ENCODE results near the gene PEX7.
A peak's percentile ranks its signal among the peaks of the same experiment; 100 is the strongest.
"Not testable (repeated sequence)": the region's sequence is repeated elsewhere in the genome, so short reads cannot be mapped to it uniquely, and the experiment has no call there.

Gene PEX7

DNA sequence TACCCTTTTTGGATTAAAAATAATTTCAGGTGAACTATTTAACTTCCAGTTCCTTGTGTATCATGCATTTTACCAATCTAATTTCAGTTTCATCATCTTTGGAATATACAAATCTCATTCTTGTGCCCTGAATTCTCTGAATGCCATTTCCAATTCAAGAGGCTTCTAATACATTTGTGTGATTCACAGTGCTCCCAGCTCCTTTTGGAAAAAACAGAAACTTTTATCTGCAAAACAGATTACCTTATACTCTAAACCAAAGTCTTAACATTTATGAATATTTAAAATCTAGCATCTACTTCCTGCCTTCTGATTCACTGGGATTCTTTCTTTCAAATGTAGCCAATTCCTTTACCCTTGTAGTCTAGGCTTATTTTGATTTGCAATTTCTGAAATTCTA is 11.1 kb upstream of the PEX7 start:
- Histone ChIP-seq H3K9me3 (replicated peaks in 1 of 11) (peaks cover 0 to under 1% (median 0%) of the 10 kb centered on the region in 11 experiments; a peak in 2 of 22 replicates), H3K27ac (no peak overlapping the region), H3K4me1 (no peaks in the 10 kb centered on the region), H3K27me3 (no peaks in the 10 kb centered on the region), H3K9ac (no peak overlapping the region), H3K4me3 (no peak overlapping the region), H3K36me3 (no peaks in the 10 kb centered on the region), H3K4me2 (no peak overlapping the region), H4K20me1 (no peaks in the 10 kb centered on the region)
- no peak for TF ChIP-seq Cebpa-rat (IDR thresholded peaks at IDR 0.05)

DNA sequence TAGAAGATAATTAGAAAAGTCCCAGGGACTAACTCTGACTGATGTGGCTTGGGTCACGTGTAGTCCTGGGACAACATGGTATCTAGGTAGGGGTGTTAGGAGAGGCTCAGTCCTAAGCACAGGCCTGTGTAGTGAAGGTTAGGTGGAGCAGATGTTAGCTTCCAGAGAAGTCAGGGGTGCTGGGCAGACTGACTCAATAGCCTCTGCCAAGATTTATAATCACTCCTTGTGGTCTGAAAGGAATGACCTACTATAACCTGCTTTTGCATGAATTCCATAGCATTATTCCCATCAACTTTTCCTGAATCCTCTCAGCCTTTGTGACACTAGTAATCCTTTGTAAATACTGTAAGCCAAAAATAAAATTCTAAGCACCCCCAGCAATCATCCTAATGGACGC is 10.2 kb upstream of the PEX7 start:
- H3K4me3 ChIP-seq = no peak overlapping the region

DNA sequence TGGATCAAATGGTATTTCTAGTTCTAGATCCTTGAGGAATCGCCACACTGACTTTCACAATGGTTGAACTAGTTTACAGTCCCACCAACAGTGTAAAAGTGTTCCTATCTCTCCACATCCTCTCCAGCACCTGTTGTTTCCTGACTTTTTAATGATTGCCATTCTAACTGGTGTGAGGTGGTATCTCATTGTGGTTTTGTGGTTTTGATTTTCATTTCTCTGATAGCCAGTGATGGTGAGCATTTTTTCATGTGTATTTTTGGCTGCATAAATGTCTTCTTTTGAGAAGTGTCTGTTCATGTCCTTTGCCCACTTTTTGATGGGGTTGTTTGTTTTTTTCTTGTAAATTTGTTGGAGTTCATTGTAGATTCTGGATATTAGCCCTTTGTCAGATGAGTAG is 6.8 kb upstream of the PEX7 start:
- H3K4me1 ChIP-seq; H3K27me3 ChIP-seq; H3K4me3 ChIP-seq; H3K27ac ChIP-seq; H4K20me1 ChIP-seq; H3K9me3 ChIP-seq (replicated peaks in 1 of 11); H3K9ac ChIP-seq; H3K4me2 ChIP-seq; H3K36me3 ChIP-seq: not testable (repeated sequence)

More for the DNA sequence above, 10.2 kb upstream of the PEX7 start:
- H3K4me1 ChIP-seq = no peaks in the 10 kb centered on the region
- no peak overlapping the region for H3K9ac ChIP-seq
- no peaks in the 10 kb centered on the region for H3K36me3 ChIP-seq
- no peaks in the 10 kb centered on the region for H3K27me3 ChIP-seq
- H3K9me3 ChIP-seq (replicated peaks in 1 of 11) = peaks cover 0 to 7% (median 5%) of the 10 kb centered on the region in 11 experiments; a peak in 6 of 22 replicates
- H3K27ac ChIP-seq = no peak overlapping the region
- H4K20me1 ChIP-seq = no peaks in the 10 kb centered on the region
- no peak overlapping the region for H3K4me2 ChIP-seq
- TF ChIP-seq Cebpa-rat (IDR thresholded peaks at IDR 0.05) = no peak

DNA sequence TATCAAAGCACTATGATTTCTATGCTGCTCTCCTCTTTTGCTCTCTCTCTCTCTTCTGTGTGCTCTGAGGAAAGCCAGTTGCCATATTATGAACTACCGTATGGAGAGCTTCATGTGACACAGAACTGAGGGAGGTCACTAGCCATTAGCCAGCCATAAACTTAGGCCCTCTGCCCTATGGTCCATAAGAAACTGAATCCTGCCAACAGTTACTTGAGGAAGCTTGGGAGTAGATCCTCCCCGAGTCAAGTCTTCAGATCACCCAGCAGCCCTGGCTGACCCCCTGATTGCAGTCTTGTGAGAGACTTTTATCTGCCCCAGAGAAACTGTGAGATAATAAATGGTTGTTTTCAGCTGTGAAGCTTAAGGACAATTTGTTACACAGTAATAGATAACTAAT is 5.7 kb upstream of the PEX7 start:
- H4K20me1 ChIP-seq = no peaks in the 10 kb centered on the region
- H3K27ac ChIP-seq = no peak overlapping the region
- H3K4me1 ChIP-seq = peaks cover 0 to 6% (median 5%) of the 10 kb centered on the region in 10 experiments; a peak in 13 of 20 replicates
- H3K27me3 ChIP-seq = no peaks in the 10 kb centered on the region
- no peak overlapping the region for H3K4me2 ChIP-seq
- no peak for TF ChIP-seq Cebpa-rat (IDR thresholded peaks at IDR 0.05)
- H3K9ac ChIP-seq = no peak overlapping the region
- no peaks in the 10 kb centered on the region for H3K36me3 ChIP-seq
- H3K4me3 ChIP-seq = no peak overlapping the region
- H3K9me3 ChIP-seq (replicated peaks in 1 of 11) = peaks cover 0 to 7% (median 5%) of the 10 kb centered on the region in 11 experiments; a peak in 6 of 22 replicates

DNA sequence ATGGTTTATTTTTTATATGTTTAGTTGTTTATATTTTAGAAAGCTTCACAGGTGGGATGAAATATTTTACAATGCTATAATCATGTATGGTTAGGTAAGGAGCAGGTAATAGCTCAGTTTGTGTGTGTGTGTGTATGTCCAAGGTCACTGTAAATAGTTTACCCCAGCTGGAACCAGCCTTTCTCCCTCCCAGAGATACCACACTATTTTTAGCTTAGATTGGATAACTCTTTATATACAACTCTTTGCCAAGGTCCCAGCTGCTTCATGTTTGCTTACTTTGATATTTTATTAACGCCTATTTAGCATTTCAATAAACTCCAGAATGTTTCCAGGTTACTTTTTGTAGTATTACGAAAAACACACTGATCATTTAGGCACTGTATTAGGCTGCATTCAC is 1.8 kb upstream of the PEX7 start:
- Histone ChIP-seq H3K4me3 (no peak overlapping the region), H3K9ac (no peak overlapping the region), H3K4me1 (peaks cover 7 to 15% (median 13%) of the 10 kb centered on the region in 10 experiments; a peak in 16 of 20 replicates), H3K9me3 (replicated peaks in 1 of 11) (peaks cover 0 to 7% (median 5%) of the 10 kb centered on the region in 11 experiments; a peak in 5 of 22 replicates), H3K36me3 (peaks cover 0 to 10% (median 4%) of the 10 kb centered on the region in 11 experiments; a peak in 8 of 22 replicates), H3K4me2 (no peak overlapping the region), H4K20me1 (no peaks in the 10 kb centered on the region), H3K27me3 (no peaks in the 10 kb centered on the region), H3K27ac (no peak overlapping the region)
- TF ChIP-seq Cebpa-rat (IDR thresholded peaks at IDR 0.05) = no peak

DNA sequence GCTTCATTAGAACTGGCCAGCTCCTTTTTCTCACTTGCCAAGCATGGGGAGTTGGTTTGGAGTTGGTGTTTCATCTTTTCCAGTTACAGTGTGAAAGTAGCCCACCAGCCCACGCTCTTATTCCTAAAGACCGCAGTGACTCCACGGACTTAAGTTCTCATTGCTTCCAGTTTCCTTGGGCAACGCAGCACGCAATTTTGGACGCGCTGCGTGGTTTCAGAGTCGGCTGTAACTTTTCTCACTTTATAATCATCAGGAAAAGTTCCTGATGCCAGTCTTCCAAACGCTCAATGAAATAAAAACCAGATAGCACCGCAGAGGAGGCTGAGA is 381 bp upstream of the PEX7 start:
- H3K4me2 ChIP-seq = peak overlapping the region; percentile 66 to 89 (median 83)
- peaks cover 0 to 25% (median 16%) of the 10 kb centered on the region in 11 experiments; a peak in 14 of 22 replicates for H3K36me3 ChIP-seq
- TF ChIP-seq Cebpa-rat (IDR thresholded peaks at IDR 0.05) = no peak
- no peaks in the 10 kb centered on the region for H3K27me3 ChIP-seq
- peak overlapping the region; percentile 80 to 93 (median 87); a peak in 20 of 22 replicates for H3K27ac ChIP-seq
- peaks cover 7 to 15% (median 13%) of the 10 kb centered on the region in 10 experiments; a peak in 16 of 20 replicates for H3K4me1 ChIP-seq
- H3K4me3 ChIP-seq = peak overlapping the region; percentile 64 to 77 (median 70)
- peak overlapping the region; percentile 81 to 96 (median 89) for H3K9ac ChIP-seq
- no peaks in the 10 kb centered on the region for H4K20me1 ChIP-seq
- H3K9me3 ChIP-seq (replicated peaks in 1 of 11) = no peaks in the 10 kb centered on the region

DNA sequence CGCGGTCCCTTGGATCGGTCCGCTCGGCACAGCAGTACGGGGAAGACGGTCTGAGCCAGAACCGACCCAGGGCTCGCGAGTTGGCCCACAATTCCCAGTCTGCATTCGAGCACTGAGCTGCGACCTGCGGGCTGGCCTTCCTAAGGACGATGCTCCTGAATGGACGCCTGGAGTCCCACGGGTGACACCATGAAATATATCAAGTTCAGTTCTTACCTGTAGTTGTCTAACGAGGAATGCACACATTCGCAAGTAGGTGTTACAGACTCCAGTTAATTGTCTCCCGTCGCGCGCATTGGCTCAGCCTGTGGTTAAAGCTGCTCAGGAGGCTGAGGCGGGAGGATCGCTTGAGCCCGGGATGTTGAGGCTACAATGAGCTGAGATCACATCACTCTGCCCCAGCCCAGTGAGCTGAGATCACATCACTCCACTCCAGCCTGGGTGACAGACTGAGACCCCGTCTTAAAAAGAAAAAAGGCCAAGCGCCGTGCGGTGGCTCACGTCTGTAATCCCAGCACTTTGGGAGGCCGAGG is 802 bp downstream of the PEX7 start:
- H3K4me3 ChIP-seq = peak overlapping the region; percentile 64 to 77 (median 70)
- peaks cover 0 to 34% (median 19%) of the 10 kb centered on the region in 11 experiments; a peak in 14 of 22 replicates for H3K36me3 ChIP-seq
- H3K9me3 ChIP-seq (replicated peaks in 1 of 11) = no peaks in the 10 kb centered on the region
- H3K27ac ChIP-seq = peak overlapping the region; percentile 80 to 93 (median 87); a peak in 20 of 22 replicates
- no peaks in the 10 kb centered on the region for H4K20me1 ChIP-seq
- no peak for TF ChIP-seq Cebpa-rat (IDR thresholded peaks at IDR 0.05)
- H3K4me1 ChIP-seq = peaks cover 7 to 17% (median 14%) of the 10 kb centered on the region in 10 experiments; a peak in 16 of 20 replicates
- peak overlapping the region; percentile 64 to 88 (median 81) for H3K4me2 ChIP-seq
- H3K27me3 ChIP-seq = no peaks in the 10 kb centered on the region
- H3K9ac ChIP-seq = peak overlapping the region; percentile 81 to 96 (median 89); a peak in 21 of 22 replicates

DNA sequence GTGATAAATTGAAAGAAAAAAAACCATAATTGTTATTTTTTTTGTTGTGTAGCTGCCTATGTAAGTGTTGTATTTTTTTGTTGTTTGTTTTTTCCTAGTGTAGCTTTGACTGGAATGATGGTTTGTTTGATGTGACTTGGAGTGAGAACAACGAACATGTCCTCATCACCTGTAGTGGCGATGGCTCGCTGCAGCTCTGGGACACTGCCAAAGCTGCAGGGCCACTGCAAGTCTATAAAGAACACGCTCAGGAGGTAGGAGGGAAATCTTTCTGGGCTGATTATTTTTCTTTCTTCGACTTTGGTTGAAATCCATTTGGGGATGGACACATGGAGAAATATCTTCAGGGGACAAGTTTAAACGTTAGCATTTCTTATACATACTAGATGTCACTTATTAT is 3.8 kb downstream of the PEX7 start:
- H3K9me3 ChIP-seq (replicated peaks in 1 of 11) = peaks cover 16 to 24% (median 21%) of the 10 kb centered on the region in 11 experiments
- TF ChIP-seq Cebpa-rat (IDR thresholded peaks at IDR 0.05) = no peak
- no peaks in the 10 kb centered on the region for H3K27me3 ChIP-seq
- no peak overlapping the region for H3K4me3 ChIP-seq
- peaks cover 7 to 21% (median 17%) of the 10 kb centered on the region in 10 experiments; a peak in 16 of 20 replicates for H3K4me1 ChIP-seq
- peaks cover 24 to 64% (median 40%) of the 10 kb centered on the region in 11 experiments for H3K36me3 ChIP-seq
- H3K4me2 ChIP-seq = no peak overlapping the region
- no peak overlapping the region for H3K27ac ChIP-seq
- no peaks in the 10 kb centered on the region for H4K20me1 ChIP-seq
- H3K9ac ChIP-seq = no peak overlapping the region

DNA sequence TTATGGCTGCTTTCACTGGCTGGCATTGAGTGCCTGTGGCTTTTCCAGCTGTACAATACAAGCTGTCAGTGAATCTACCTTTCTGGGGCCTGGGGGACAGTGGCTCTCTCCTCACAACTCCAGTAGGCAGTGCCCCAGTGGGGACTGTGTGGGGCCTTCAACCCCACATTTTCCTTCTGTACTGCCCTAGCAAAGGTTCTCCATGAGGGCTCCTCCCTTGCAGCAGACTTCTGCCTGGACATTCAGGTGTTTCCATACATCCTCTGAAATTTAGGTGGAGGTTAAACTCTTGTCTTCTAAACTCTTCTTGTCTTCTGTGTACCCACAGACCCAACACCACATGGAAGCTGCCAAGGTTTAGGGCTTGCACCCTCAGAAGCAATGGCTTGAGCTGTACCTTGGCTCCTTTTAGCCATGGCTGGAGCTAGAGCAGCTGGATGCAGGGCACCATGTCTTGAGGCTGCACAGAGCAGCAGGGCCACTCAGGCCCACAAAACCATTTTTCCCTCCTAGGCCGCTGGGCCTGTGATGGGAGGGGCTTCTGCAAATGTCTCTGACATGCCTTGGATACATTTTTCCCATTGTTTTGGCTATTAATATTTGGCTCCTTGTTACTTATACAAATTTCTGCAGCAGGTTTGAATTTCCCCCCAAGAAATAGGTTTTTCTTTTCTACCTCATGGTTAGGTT is 9.6 kb downstream of the PEX7 start:
- Histone ChIP-seq H3K4me3 (peak overlapping the region in 7 of 10 experiments; percentile 8 to 51 (median 24); a peak in 5 of 20 replicates), H3K4me1 (peaks cover 0 to 8% (median 5%) of the 10 kb centered on the region in 10 experiments; a peak in 7 of 20 replicates), H3K36me3 (peaks cover 52 to 86% (median 64%) of the 10 kb centered on the region in 11 experiments), H3K4me2 (no peak overlapping the region), H3K27ac (no peak overlapping the region), H4K20me1 (no peaks in the 10 kb centered on the region), H3K9ac (no peak overlapping the region), H3K27me3 (no peaks in the 10 kb centered on the region), H3K9me3 (replicated peaks in 1 of 11) (peaks cover 39 to 57% (median 51%) of the 10 kb centered on the region in 11 experiments)
- TF ChIP-seq Cebpa-rat (IDR thresholded peaks at IDR 0.05) = no peak
